GM10266 (cell line): ENCODE results near the gene MEGF10.
"Not testable (repeated sequence)": the region's sequence is repeated elsewhere in the genome, so short reads cannot be mapped to it uniquely, and the experiment has no call there.

Experiments used
- DNase-seq: peaks from one replicate; pipeline ENCODE4 v3.0.0; 2012; ENCODE audit errors: extremely low spot score
- TF ChIP-seq, protein P1 (sequence below): IDR thresholded peaks from 2 replicates; pipeline ENCODE4 v1.5.1; 2012; ENCODE audit warnings: mild to moderate bottlenecking, low read depth; ENCODE audit not compliant: control insufficient read depth, insufficient read depth; ENCODE audit errors: missing control alignments

The MEGF10 gene

DNA sequence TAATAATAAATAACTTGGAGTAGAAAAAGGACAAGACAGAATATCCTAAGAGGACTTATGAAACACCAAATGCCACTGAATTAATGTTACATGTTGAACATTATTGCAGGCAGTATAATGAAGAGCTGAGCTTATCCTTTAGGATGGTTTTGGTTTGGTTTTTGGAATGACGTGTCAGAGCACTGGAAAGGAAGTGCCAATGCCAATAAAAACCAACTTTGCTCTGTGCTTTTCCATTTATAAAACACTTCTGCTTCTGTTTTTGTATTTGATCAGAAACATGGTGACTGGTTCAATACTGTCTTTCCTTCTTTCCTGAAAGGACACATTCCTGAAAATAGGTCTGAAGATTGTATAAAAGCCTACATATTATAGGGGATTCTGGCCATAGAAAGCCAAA is 4.2 kb downstream of the MEGF10 start:
- no peak for DNase-seq
- TF ChIP-seq, protein P1, sequence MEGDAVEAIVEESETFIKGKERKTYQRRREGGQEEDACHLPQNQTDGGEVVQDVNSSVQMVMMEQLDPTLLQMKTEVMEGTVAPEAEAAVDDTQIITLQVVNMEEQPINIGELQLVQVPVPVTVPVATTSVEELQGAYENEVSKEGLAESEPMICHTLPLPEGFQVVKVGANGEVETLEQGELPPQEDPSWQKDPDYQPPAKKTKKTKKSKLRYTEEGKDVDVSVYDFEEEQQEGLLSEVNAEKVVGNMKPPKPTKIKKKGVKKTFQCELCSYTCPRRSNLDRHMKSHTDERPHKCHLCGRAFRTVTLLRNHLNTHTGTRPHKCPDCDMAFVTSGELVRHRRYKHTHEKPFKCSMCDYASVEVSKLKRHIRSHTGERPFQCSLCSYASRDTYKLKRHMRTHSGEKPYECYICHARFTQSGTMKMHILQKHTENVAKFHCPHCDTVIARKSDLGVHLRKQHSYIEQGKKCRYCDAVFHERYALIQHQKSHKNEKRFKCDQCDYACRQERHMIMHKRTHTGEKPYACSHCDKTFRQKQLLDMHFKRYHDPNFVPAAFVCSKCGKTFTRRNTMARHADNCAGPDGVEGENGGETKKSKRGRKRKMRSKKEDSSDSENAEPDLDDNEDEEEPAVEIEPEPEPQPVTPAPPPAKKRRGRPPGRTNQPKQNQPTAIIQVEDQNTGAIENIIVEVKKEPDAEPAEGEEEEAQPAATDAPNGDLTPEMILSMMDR: no peak

DNA sequence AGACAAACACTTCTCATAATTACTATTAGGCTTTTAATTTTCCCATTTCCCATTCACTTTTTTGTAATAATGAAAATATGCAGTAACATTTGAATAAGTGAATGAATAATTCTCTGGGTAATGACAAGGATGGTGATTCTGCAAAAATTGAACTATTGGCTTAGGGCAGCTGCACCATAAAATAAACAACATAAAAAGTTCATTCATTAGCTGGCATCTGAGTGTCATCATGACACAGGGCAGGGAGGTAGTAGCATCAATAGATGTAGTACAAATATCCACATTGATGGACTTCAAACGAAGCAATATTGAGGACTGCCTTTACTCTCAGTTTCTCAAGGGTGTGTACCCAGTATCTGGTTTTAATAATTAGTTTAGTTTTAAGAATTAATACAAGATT is 4.9 kb downstream of the MEGF10 start:
- DNase-seq: no peak
- TF ChIP-seq, protein P1: no peak

DNA sequence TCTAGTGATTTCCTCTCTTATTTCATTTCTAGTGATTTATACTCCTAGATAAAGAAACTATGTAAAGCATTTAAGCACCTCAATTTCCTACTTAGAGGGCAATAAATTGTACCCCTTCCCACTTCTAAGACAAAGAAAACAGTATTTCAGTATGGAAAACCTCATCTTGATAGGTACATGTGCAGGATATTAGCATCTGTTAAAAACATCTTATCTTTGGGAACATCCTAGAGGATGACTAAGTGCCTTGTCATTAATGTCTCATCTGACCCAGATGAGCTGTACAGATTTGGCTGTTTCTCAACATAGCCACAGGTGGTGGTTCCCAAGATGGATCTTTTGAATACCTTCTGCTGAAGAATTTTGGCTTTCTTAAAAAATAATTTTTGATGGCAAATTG is 5.7 kb downstream of the MEGF10 start:
- TF ChIP-seq, protein P1: no peak
- DNase-seq: no peak

DNA sequence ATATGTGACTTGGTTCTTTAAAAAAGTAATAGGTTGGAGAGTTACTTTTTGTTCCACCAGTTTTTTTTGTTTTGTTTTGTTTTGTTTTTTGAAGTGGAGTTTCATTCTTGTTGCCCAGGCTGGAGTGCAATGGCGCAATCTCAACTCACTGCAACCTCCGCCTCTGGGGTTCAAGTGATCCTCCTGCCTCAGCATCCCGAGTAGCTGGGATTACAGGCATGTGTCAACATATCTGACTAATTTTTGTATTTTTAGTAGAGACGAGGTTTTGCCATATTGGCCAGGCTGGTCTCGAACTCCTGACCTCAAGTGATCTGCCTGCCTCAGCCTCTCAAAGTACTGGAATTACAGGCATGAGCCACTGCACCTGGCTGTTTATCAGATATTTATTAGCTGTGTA is 6.3 kb downstream of the MEGF10 start:
- not testable (repeated sequence) for DNase-seq

GRCh38 chr5:127297348-127298035 is 6.9 kb downstream of the MEGF10 start:
- no peak for DNase-seq
- TF ChIP-seq, protein P1: no peak

GRCh38 chr5:127298036-127298429 is 7.4 kb downstream of the MEGF10 start:
- TF ChIP-seq, protein P1: no peak
- DNase-seq: no peak

DNA sequence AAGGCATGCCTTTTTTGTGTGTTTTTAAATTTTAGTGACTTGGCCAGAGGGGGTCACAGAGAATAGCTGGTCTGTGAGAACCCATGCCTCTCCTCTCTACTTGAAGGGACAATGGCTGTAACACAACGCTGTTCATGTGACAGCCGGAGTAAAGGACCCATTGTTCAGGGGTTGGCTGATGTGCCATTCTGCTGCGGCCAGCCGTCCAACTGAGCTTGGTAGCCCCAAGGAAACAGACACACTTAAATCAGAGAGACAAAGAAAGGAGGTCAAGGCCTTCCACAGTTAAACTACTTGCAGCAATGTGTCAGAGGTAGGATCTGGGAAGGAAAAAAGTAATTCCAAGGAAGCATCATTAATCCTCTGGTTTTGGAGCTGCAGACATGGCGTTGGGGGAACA is 8.1 kb downstream of the MEGF10 start:
- DNase-seq: no peak
- TF ChIP-seq, protein P1: no peak

GRCh38 chr5:127299678-127300077 is 9.1 kb downstream of the MEGF10 start:
- TF ChIP-seq, protein P1: no peak
- no peak for DNase-seq
